GM19240 (cell line): ENCODE results near the gene HOXB3.

Source experiments
- DNase-seq: peaks from one replicate; pipeline ENCODE4 v3.0.0; 2011; ENCODE audit warnings: low spot score; ENCODE audit not compliant: insufficient read length

The HOXB3 gene

GRCh38 chr17:48599354-48599753 lies 9.3 kb upstream of the HOXB3 start:
- no peak for DNase-seq

GRCh38 chr17:48598736-48599135 lies 8.7 kb upstream of the HOXB3 start:
- DNase-seq = no peak

- no peak for DNase-seq
Observed at GRCh38 chr17:48597778-48598631, 8.0 kb upstream of the HOXB3 start.

- no peak for DNase-seq
Observed at GRCh38 chr17:48597528-48597777, 7.4 kb upstream of the HOXB3 start.

GRCh38 chr17:48596735-48597527 lies 6.9 kb upstream of the HOXB3 start:
- no peak for DNase-seq

GRCh38 chr17:48596000-48596734 lies 6.1 kb upstream of the HOXB3 start:
- no peak for DNase-seq

- DNase-seq = no peak
Observed at GRCh38 chr17:48595278-48595999, 5.4 kb upstream of the HOXB3 start.

- DNase-seq = no peak
Observed at GRCh38 chr17:48594538-48595277, 4.7 kb upstream of the HOXB3 start.

- DNase-seq = peak; percentile 78
Observed at GRCh38 chr17:48593840-48594537, 3.9 kb upstream of the HOXB3 start.

GRCh38 chr17:48593126-48593829 lies 3.2 kb upstream of the HOXB3 start, which contains the start of gene HOXB5:
Gene HOXB5, minus strand, starts transcription at chr17:48593779. Its CDS starts 97 bp downstream, at chr17:48593682.
- no peak for DNase-seq

- DNase-seq = no peak
Observed at GRCh38 chr17:48592577-48592976, 2.5 kb upstream of the HOXB3 start.

GRCh38 chr17:48592057-48592514 lies 2.0 kb upstream of the HOXB3 start:
- no peak for DNase-seq

- no peak for DNase-seq
Observed at GRCh38 chr17:48591255-48592056, 1.4 kb upstream of the HOXB3 start.

- DNase-seq = no peak
Observed at GRCh38 chr17:48590607-48591161, 643 bp upstream of the HOXB3 start.

- no peak for DNase-seq
Observed at GRCh38 chr17:48589060-48589830, 796 bp downstream of the HOXB3 start.

- DNase-seq = no peak
Observed at GRCh38 chr17:48588528-48588927, 1.5 kb downstream of the HOXB3 start.

GRCh38 chr17:48588074-48588415 lies 2.0 kb downstream of the HOXB3 start:
- DNase-seq = no peak
